Pancreas (tissue), 8 donors: ENCODE data around the gene PRG2. TPM values are rescaled to one million over a fixed set of nuclear protein-coding genes. Genes with fewer than 3 reads are reported as not detected.

Experiments used
- polyA plus RNA-seq, 2 donors: library from polyadenylated mRNA; stranded (reverse); fragments of 200-250 nt; gene quantifications; one replicate each; pipeline ENCODE4 v1.2.3, GENCODE V29; 2013
- total RNA-seq, 6 donors: library from RNA; stranded (reverse); fragmentation: NEBNext Ultra II Directional in 4 of 6; extraction: Animal tissue kit (Norgen Biotek cat#: 25700) in 4 of 6; gene quantifications; one replicate each; pipeline versions ENCODE4 v1.2.1 to v1.2.4, GENCODE V29; 2021 to 2023
- donor health status: healthy with polysubstance abuse.
- donor health status: DM: no; HTN: no; CAD: no; lungs with moderate emphysema.
- donor health status: DM: no; HTN: no; CAD: no.
- donor health status: Bipolar disorder and iron deficiency.
- donor health status: DM: yes; HTN: yes; CAD: no.
- donor health status: DM: no; HTN: no; CAD: no.
- donor health status: DM: no; HTN: no; CAD: no.
- donor health status: DM: yes; HTN: yes; CAD: no.

PRG2 gene
- total and polyA plus RNA-seq, 8 donors = 0.57 to 0.96 TPM; not detected in 6

Other genes with a start within 250 kb of the PRG2 start
- gene LRRC55, start 208.7 kb downstream of the PRG2 start, total RNA-seq = 1 to 10 TPM in 1 of 6 donors, under 1 TPM in 5; 0.03 to 1.2 (median 0.06) TPM
- under 1 TPM; 0.08 to 0.21 TPM for gene LRRC55, start 208.7 kb downstream of the PRG2 start, polyA plus RNA-seq
- gene APLNR, start 153.4 kb downstream of the PRG2 start, total RNA-seq = 1 to 10 TPM in 4 of 6 donors, under 1 TPM in 2; 0.41 to 7.3 (median 1.7) TPM
- gene APLNR, start 153.4 kb downstream of the PRG2 start, polyA plus RNA-seq = 1 to 10 TPM in 1 of 2 donors, under 1 TPM in 1; 0.19 to 1.2 TPM
- 100 to 1,000 TPM in 1 of 6 donors, 10 to 100 TPM in 5; 63.4 to 109 (median 77.3) TPM for gene TNKS1BP1, start 65.7 kb downstream of the PRG2 start, total RNA-seq
- 100 to 1,000 TPM; 111 to 172 TPM for gene TNKS1BP1, start 65.7 kb downstream of the PRG2 start, polyA plus RNA-seq
- 10 to 100 TPM; 35.3 to 61.9 (median 45.4) TPM for gene SSRP1, start 54.8 kb downstream of the PRG2 start, total RNA-seq
- gene SSRP1, start 54.8 kb downstream of the PRG2 start, polyA plus RNA-seq = 10 to 100 TPM; 20.5 to 41.8 TPM
- gene P2RX3, start 52.3 kb downstream of the PRG2 start, total RNA-seq = under 1 TPM in 2 of 6 donors, not detected in 4; 0.16 TPM
- gene P2RX3, start 52.3 kb downstream of the PRG2 start, polyA plus RNA-seq = under 1 TPM in 1 of 2 donors, not detected in 1; 0.07 TPM
- gene PRG3, start 9.5 kb downstream of the PRG2 start, total RNA-seq = not detected
- gene PRG3, start 9.5 kb downstream of the PRG2 start, polyA plus RNA-seq = not detected
- 10 to 100 TPM in 5 of 6 donors, 1 to 10 TPM in 1; 6.7 to 34.9 (median 10.8) TPM for gene SLC43A3, start 36.5 kb upstream of the PRG2 start, total RNA-seq
- gene SLC43A3, start 36.5 kb upstream of the PRG2 start, polyA plus RNA-seq = 10 to 100 TPM; 16.4 to 18.2 TPM
- gene RTN4RL2, start 69.9 kb upstream of the PRG2 start, total RNA-seq = 1 to 10 TPM in 3 of 6 donors, under 1 TPM in 3; 0.55 to 2.7 (median 1.1) TPM
- 1 to 10 TPM; 1.4 to 2.6 TPM for gene RTN4RL2, start 69.9 kb upstream of the PRG2 start, polyA plus RNA-seq
- 100 to 1,000 TPM in 4 of 6 donors, 10 to 100 TPM in 2; 78.3 to 280 (median 137) TPM for gene SLC43A1, start 125.1 kb upstream of the PRG2 start, total RNA-seq
- gene SLC43A1, start 125.1 kb upstream of the PRG2 start, polyA plus RNA-seq = 100 to 1,000 TPM; 100 to 110 TPM
- 10 to 100 TPM; 12.2 to 32.6 (median 21.7) TPM for gene TIMM10, start 140.1 kb upstream of the PRG2 start, total RNA-seq
- 10 to 100 TPM; 15.7 to 25.8 TPM for gene TIMM10, start 140.1 kb upstream of the PRG2 start, polyA plus RNA-seq
- not detected for gene SMTNL1, start 146.9 kb upstream of the PRG2 start, total RNA-seq
- gene SMTNL1, start 146.9 kb upstream of the PRG2 start, polyA plus RNA-seq = not detected
- gene UBE2L6, start 177.0 kb upstream of the PRG2 start, total RNA-seq = 10 to 100 TPM in 5 of 6 donors, 1 to 10 TPM in 1; 9.6 to 46.4 (median 11.5) TPM
- gene UBE2L6, start 177.0 kb upstream of the PRG2 start, polyA plus RNA-seq = 10 to 100 TPM; 12.9 to 18.9 TPM
- 100 to 1,000 TPM; 135 to 399 (median 170) TPM for gene SERPING1, start 207.0 kb upstream of the PRG2 start, total RNA-seq
- gene SERPING1, start 207.0 kb upstream of the PRG2 start, polyA plus RNA-seq = 100 to 1,000 TPM; 292 to 360 TPM